GM18868 (cell line): ENCODE measurements around the gene EHD1.

ENCODE experiments used
- ATAC-seq: cut with Tn5 transposase; IDR thresholded peaks from one replicate; pipeline ENCODE4 v1.9.1; 2021; ENCODE audit warnings: mild to moderate bottlenecking, moderate library complexity; ENCODE audit not compliant: unreplicated experiment

The EHD1 gene

DNA sequence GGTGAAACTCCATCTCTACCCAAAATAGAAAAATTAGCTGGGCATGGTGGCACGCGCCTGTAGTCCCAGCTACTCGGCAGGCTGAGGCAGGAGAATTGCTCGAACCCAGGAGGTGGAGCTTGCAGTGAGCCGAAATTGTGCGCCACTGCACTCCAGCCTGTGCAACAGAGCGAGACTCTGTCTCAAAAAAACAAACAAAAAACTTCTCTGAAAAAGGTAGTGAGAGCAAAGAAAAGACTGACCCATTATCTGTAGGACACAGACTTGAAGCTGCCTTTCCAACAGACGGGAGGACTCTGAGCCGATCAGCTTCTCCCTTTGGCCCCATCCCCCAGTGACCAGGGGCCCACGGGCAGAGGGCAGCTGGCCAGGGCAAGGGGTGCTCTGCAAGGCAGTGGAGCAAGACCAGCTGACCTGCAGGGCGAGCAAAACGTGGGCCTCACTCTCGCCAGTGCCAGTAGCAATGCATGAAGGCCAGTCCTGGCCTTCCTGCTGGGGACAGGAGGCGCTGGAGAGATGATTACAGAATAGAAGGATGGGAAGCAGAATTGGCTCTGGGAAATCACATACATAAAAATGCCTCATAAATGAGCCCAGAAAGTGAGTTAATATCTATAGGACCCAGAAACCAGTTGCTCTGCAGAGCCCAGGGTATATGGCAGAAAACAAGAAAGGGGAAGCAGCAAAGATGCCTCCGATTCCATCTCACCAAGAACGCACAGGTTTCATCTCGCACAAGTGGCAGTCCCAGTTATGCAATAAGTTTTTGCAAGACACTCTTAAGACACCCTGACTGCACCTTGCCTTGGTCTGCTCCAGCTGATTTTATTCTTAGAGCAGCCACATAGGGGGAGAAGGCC, 2.8 kb downstream of the EHD1 start:
- ATAC-seq = no peak

DNA sequence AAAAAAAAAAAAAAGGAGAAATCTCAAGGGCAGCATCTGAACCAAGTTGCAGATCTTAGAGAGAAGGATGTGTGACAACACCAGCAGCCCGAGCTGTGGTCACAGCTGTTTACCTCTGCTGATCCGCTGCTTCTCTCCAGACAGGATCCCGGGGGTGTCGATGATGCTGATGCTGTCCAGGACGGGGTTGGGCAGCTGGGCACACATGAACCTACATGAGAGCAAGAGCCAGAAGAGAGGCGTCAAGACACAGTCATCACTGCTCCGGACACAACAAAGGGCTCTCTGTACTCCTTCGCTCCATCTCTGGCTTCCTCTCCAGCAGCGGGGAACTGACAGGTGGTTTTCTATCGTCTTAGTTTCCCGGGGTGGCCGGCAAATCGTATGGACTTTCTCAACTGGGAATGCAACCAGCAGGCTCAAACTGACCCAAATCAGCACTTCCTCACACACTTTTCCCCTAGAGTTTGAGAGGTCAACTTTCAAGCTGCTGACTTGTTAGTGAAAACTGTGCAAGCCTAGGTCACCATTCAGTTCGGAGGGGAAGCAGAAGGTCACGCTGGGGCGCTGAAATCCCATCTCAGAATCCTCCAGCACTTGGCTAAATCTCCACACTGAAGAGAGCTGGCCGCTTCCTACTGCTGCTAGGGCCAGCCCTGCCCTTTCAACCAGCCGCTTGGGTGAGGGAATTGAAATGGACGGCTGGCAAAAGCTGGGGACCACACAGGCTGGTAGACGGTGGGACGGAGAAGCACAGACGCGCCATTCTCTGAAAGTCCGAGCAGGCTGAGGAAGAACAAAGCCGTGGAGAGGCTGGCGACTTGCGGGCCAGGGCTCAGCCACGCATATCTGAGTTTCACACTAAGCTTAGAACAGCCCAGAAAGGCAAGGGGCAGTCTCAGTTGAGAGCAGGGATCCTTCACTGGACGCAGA, 3.8 kb downstream of the EHD1 start:
- no peak for ATAC-seq

DNA sequence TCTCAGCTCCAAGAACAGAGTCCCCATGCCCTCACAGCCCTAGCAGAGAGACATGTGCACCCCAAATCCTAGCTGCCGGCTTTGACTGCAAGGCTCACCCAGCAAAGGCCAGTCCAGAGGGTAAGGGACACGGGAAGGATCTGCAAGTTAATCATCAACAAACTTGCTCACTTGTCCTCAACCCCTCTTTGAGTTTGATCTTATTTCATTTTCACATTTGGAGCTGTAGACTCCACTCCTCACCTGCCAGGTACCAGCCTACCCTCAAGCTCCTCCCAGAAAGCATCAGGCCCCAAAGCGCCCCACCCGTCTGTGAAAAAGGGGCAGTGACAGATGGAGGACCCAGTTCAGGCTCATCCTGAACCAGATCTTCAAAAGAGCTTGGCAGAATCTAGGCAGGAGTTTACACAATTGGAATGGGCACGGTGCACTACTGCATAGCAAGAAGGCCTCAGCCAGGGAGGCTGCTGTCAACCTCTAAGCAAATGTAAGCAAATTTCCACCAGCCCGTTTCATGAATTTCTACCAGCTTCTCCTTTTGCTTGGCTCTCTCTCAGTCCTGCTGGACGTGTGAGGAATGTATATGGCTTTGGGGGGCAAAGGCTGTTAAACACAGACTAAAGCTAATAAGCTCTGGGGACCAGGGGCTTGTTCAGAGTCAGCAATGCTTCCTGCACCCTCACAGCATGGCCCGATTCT, 5.5 kb downstream of the EHD1 start:
- ATAC-seq = no peak

DNA sequence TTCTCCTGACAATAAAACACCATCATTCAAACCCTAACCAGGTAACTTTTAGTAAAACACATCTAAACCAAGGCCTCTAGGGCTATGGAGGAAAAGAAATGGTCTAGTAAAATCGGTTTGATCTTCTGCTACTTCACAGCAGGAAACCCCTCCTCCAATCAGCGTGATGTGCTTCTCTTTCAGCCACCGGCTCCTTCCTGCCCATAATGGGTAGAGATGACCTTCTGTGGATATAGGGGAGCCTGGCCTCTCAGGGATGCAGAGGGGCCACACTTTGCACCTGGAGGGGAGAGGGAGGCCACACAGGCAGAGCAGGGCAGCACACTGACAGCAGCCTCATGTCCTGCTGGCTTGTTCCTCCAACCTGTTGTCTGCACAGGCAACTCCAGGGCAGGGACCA, 6.9 kb downstream of the EHD1 start:
- no peak for ATAC-seq

DNA sequence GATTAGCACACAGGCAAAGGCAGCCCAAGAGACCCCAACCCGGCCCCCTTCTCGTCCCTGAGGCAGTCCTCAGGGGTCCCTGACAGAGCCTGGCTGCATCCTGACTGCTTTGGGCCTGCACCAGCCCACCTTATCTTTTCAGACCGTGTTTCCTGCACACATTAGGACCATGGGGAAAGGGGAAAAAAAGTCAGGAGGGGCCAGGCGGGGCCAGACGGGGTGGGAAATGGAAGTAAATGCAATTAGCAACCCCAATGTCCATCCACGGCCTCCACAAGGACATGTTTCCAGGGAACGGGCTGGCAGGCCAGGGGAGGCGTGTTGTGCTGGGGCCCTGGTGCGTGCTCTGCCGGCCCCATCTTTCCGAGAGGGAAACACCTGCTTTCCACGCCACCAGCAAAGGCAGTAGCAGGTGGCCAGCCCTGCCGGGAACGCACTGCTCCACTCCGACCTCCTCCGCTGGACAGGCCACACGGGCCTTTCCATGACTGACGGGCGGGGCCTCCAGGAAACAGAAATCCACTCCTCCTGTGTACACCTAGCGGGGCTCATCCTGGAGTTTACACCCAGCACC, 7.4 kb downstream of the EHD1 start:
- ATAC-seq = no peak

DNA sequence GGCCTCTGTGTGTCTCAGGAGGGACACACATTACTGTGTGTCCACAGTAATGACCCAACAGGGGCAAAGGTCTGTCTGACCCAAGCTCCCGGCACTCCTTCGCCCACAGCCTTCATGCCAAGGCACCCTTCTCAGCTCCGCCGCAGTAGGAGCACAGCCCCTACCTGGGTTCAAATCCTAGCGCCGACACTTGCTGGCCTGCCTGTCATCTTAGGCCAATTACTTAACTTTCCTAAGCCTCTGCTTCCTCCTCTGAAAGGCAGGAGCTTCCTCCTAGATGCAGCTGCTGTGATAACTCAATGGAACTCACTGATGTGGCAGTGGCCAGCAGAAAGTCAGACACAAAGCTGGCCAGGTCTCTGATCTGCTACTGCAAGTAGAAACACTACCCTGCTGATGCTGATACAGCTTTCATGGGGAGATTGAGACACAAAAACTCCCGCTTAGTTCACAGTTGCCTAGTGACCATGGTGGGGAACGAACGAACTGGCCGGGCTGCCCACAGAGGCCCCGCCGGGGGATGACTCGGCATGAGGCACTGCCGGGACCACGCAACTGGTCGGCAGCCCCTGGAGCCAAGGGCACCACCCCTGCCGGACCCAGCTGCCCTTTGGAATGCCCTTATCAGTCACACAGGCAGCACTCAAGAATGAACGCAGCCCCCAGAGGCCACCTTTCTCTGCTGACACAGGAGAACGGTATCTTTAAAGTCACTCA, 8.1 kb downstream of the EHD1 start:
- no peak for ATAC-seq

DNA sequence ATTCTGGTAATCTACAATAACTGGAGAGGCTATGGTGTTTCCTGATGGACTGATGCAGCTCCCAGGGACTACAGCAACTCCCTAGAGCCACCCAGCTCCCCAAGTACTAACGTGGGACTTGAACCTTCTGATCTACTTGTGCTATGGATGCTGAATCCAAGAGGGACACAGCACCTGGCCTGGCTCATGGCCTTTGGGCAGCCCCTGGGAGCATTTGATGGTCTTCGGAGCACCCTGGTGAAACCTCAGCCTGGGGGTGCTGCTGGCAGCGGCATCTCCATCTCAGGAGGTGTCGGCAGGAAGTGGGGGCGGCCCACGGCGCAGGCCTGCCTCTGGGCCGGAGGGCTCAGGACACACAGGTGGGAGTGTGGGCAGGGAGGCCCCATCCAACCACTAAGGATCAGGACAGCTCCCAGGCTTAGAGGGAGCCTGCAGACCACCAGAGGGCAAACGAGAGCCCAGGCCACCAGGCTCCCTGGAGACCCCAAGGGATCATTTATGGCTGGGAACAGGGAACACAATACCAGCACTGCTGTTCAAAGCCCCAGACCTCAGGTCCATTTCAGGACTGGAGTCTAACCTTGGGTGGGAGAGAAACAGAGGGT, 8.7 kb downstream of the EHD1 start:
- no peak for ATAC-seq

DNA sequence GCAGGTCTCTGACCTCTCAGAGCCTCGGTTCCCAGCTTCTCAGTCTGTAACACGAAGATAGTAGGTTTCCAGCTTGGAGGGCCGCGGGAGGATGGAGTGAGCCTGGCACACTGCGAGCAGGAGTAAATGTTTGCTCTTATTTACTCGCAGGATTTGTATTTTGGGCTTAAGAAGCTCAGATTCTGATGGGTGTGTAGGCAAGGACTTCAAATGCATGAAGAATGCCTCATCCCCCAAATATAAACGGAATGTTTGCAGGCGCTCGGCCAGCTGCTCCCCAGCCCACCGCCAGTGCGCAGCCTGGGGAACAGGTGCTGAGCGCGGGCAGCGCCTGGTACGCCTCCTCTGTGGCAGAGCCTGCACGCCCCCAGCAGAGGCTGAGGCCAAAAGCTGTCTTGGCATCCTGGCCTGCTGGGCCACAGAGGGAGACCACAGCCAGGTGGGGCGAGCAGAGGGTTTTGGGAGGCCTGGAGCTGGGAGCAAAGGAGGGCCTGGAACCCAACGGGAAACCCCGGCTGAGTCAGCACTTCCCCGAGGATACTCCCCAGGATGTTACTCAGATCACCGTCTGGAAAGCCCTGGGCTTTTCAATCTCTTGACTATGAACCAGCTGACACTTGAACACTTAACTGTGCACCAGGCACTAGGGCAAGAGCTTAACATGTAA, 9.4 kb downstream of the EHD1 start:
- ATAC-seq = no peak

DNA sequence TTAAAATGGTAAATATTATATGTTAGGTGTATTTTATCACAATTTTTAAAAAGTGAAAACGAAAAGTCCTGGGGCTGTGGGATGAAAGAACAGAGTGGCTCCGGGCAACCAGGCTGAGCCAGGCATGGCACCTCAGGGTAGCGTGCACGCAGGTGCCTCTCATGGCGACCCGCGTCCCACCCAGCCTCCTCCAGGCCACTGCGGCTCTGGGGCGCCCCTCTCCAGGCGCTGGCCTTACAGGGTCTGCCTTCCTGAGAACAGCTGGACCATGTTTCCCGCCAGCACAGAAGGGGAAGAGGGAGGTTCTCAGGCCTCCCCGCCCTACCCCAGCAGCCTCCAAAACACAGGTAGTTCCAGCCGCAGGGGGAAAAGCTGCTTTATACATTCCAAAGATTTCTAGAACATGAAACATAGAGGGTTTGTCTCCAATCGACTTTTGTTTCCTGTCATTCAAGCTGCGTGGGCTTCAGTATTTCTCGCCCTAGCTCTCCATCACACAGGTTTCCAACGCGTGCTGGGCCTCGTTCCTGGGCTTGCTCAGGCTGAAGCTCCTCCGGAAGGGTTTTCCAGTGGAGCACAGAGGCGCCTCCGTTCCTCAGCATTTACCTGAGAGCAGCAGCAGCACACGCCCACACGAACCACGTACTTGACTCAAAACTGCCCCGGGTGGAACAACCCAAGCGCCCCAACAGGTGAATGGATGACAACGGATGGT, 10.5 kb downstream of the EHD1 start:
- no peak for ATAC-seq

DNA sequence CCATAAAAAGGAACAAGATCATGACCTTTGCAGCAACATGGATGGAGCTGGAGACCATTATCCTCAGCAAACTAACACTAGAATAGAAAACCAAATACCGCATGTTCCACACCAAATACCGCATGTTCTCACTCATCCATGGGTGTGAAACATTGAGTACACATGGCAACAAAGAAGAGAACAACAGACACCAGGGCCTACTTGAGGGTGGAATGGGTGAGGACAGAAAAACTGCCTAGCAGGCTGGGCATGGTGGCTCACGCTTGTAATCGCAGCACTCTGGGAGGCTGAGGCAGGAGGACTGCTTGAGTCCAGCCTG, 12.3 kb downstream of the EHD1 start:
- ATAC-seq = no peak

DNA sequence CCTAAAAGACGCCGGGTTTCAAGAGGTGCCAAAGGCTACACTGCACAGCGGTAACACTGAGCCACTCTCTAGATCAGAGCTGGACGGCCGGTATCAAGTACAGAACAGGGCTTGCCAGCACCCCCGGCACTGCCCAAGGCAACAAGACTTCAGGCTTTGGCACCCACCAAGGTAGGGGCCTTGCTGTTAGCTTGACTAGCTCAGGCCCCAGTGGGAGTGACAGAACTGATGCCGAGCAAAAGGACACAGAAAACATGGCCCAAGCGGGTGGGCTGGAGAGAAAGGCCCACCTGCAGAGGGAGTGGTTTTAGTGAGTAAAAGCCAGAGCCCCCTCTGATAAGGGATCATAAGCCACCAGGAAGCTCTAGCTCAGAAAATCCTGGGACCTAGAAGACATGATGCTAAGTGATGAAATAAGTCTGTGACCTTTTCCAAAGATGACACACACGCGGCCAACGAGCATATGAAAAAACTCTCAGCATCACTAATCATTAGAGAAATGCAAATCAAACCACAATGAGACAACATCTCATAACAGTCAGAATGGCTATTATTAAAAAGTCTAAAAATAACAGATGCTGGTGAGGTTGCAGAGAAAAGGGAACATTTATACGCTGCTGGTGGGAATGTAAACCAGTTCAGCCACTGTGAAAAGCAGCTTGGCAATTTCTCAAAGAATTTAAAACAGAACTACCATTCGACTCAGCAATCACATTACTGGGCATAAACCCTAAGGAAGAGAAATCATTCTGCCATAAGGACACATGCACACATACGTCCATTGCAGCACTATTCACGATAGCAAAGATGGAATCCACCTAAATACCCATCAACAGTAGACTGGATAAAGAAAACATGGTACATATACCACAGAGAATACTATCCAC, 12.9 kb downstream of the EHD1 start:
- no peak for ATAC-seq

DNA sequence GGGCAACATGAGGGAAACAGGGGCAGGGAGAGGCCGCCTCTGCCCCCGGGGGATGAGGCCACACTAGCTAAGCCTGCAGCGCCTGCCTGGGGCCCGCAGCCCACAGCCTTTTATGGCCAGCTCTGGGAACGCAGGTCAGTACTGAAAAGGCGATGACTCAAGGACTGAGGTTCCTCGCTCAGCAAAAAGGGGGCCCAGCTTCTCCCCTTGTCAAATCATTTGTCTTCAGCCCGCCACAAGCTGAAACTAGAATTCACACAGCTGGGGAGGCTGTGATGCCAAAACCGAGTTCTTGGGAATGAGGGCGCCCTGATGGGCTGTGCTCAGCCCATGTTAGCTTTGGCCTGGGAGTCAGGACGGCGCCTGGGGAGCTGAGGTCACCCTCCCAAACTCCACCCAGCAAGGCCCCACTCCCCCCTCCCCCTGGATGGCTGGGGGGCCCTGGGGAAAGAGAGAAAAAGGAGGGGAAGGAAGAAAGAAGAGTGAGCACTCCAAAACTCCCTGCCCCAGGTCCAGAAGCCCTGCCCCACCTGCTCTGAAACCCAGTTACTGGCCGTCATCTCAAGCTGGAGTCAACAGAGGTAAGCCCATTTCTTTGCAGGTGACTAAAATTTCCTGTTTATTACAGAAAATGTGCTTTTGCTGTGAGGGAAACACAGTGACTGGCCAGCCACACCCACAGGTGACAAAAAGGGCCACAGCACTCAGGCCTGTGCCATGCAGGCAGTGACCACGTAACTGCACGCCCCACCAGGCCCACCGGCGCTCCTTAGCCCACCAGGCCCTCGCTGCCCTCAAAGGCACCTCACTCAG, 13.7 kb downstream of the EHD1 start:
- ATAC-seq = no peak

DNA sequence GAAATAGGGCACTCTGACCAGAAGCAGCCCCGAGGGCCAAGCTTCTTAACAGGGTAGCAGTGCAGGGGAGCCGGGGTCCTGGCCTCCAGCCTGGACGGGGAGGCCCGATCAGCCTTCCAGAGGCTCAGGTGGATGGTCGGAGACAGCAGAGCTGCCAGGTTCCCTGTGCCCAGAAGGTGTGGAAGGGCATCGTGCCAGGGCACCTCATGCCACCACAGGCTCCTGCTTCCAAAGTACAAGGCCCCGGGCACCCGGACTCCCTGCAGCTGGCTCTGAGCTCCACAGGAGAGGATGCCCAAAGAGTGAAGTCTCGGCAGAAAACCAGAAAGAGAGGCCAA, 14.3 kb downstream of the EHD1 start:
- no peak for ATAC-seq

DNA sequence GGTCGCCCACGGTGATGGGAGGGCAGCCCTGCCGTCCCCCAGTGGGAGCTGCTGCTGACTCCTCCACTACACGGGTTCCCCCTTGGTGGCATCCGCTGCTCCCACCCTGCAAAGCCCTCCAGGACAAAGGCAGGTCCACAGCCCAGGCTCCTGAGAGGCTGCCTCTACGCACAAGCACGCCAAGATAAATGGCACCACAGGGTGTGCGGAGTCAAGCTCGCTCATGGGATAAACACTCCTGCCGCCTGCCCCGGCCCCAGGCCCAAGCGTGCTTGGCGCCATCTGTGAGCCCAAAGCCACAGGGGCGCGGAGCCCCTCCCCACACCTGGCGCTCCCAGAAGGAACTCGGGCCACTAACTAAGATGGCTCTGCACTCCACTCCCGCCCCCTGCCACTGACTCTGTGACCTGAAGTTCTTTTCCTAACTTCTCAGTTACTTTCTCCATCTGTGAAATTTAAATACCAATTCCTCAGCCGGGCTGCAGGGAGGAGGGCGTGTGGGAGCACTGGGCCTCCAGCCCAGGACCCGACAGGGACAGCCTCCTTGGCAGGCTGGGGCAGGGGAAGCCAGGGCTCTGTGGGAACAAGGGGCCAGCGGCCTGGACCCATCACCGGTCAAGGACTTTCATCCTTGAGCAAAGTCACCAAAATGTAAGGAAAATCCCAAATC, 14.9 kb downstream of the EHD1 start:
- no peak for ATAC-seq

DNA sequence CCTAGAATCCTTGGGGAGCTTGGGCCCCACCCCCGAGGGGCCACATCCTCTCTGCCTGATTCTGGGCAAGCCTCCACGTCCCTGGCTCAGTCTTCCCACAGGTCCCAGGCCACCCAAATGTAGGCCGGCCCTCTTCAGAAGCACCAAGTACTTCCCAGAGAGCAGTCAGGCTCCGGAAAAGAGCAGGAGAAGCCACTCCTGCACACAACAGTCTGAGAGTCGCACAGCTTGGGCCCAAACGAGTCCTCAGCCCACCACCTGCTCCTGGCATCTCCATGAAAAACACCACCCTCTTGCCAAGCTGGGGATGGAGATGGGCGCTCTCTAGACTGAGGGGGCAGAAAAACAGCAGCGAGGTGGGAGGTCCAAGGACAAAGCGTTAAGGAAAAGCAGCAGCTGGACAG, 15.4 kb downstream of the EHD1 start:
- ATAC-seq = no peak

DNA sequence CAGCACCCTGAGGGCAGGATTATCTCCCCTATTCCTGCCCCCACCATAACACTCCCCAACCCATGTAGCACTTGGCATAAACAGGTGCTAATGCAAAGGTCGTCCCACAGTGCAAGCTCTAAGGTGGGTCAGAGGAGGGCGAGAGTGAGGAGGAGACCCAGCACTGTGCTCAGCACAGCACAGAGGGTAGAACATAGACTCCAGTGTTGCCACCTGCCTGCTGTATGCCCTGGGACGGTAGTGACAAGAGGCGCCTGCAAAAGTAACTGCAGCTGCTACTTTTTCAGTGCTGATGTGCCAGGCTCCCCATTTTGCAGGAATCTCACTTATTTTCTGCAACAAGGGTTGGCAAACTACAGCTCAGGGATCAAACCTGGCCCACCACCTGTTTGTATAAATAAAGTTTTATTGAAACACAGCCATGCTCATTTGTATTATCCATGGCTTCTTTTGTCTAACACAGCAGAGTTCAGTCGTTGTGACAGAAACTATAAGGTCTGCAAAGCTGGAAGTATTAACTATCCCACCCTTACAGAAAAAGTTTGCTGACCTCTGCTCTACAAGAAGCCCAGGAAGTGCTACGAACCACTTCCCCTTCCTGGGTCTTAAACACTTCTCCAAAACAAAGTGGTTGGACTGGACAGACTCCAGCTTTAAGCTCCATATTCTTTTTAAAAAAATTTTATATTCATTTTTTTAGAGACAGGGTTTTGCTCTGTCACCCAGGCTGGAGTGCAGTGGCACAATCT, 17.0 kb downstream of the EHD1 start:
- no peak for ATAC-seq
